IMR-90 (cell line): ENCODE measurements around the gene SLC25A34. TPM values are rescaled to one million over a fixed set of nuclear protein-coding genes. Genes with fewer than 3 reads are reported as not detected.

Experiments
- ATAC-seq: fragments of 200-7000 bp; cut with Tn5 transposase; 2 replicates; pipeline ENCODE4 v1.9.1; 2020; ENCODE audit warnings: low read depth, mild to moderate bottlenecking, moderate library complexity
- BruUV-seq: library from RNA; stranded (reverse); fragments of 400-500 nt; replicated peaks from 2 replicates; lab custom pipeline; 2021; lab: Mats Ljungman, UMichigan
- CTCF ChIA-PET: fragments of 300-600 bp; formaldehyde crosslinking; extraction: SDS; loops from one replicate; lab custom pipeline; 2021; ENCODE audit warnings: antibody characterized with exemption; lab: Yijun Ruan, JAX
- POLR2A ChIA-PET: fragments of 300-600 bp; sonication (Branson Sonifier 250); formaldehyde crosslinking; loops from one replicate; lab custom pipeline; 2022; ENCODE audit warnings: antibody characterized with exemption; ENCODE audit not compliant: unreplicated experiment; lab: Charles Lee
- DNase-seq: peaks from one replicate; pipeline ENCODE4 v3.0.0; 2013
- H2AFZ ChIP-seq: replicated peaks from 2 replicates; pipeline ENCODE3; 2013; ENCODE audit warnings: low read length, mild to moderate bottlenecking; ENCODE audit not compliant: poor library complexity
- H2AK5ac ChIP-seq: 2 replicates; pipeline ENCODE4 v1.6.1; 2013; ENCODE audit warnings: low read depth, low read length, inconsistent platforms
- H2AK9ac ChIP-seq: replicated peaks from 2 replicates; pipeline ENCODE3; 2013; ENCODE audit warnings: mild to moderate bottlenecking, low read depth, low read length, moderate library complexity; ENCODE audit not compliant: poor library complexity
- H2BK120ac ChIP-seq: 2 replicates; pipeline ENCODE4 v1.6.1; 2013; ENCODE audit warnings: low read depth, low read length, inconsistent platforms
- H2BK15ac ChIP-seq: 3 replicates; pipeline ENCODE4 v1.6.1; 2013; ENCODE audit warnings: low read depth, low read length, inconsistent platforms
- H2BK20ac ChIP-seq: 2 replicates; pipeline ENCODE4 v1.6.1; 2013; ENCODE audit warnings: low read depth, mild to moderate bottlenecking, inconsistent platforms, low read length, moderate library complexity
- H2BK5ac ChIP-seq: 2 replicates; pipeline ENCODE4 v1.6.1; 2013; ENCODE audit warnings: mild to moderate bottlenecking, low read depth, low read length, inconsistent platforms; ENCODE audit not compliant: poor library complexity, severe bottlenecking
- H3K14ac ChIP-seq: replicated peaks from 2 replicates; pipeline ENCODE4 v1.6.1; 2013; ENCODE audit warnings: low read depth, low read length, inconsistent platforms
- H3K18ac ChIP-seq: 2 replicates; pipeline ENCODE4 v1.6.1; 2013; ENCODE audit warnings: low read depth, low read length, control low read depth
- H3K23ac ChIP-seq: 2 replicates; pipeline ENCODE4 v1.6.1; 2013; ENCODE audit warnings: low read depth, low read length, inconsistent platforms
- H3K27ac ChIP-seq: 2 replicates; pipeline ENCODE4 v1.5.1; 2013; ENCODE audit warnings: mild to moderate bottlenecking, control low read depth, low read length; ENCODE audit not compliant: insufficient read depth
- H3K27me3 ChIP-seq: 2 replicates; pipeline ENCODE4 v1.6.1; 2013; ENCODE audit warnings: low read length; ENCODE audit not compliant: control insufficient read depth, insufficient read depth
- H3K36me3 ChIP-seq: 2 replicates; pipeline ENCODE4 v1.6.1; 2013; ENCODE audit warnings: low read length, mixed read lengths; ENCODE audit not compliant: control insufficient read depth, insufficient read depth
- H3K4ac ChIP-seq: 2 replicates; pipeline ENCODE4 v1.6.1; 2013; ENCODE audit warnings: low read depth, low read length, inconsistent platforms
- H3K4me1 ChIP-seq: 2 replicates; pipeline ENCODE4 v1.6.1; 2013; ENCODE audit warnings: low read length, mixed read lengths; ENCODE audit not compliant: control insufficient read depth, insufficient read depth
- H3K4me2 ChIP-seq: 2 replicates; pipeline ENCODE4 v1.6.1; 2013; ENCODE audit warnings: low read depth, mild to moderate bottlenecking, control low read depth, low read length, moderate library complexity
- H3K4me3 ChIP-seq: 2 replicates; pipeline ENCODE4 v1.5.1; 2013; ENCODE audit warnings: low read depth, mild to moderate bottlenecking, control low read depth, low read length, moderate library complexity; ENCODE audit not compliant: insufficient read depth
- H3K56ac ChIP-seq: 2 replicates; pipeline ENCODE4 v1.6.1; 2013; ENCODE audit warnings: low read length, inconsistent platforms; ENCODE audit not compliant: insufficient read depth; ENCODE audit errors: extremely low read depth
- H3K79me1 ChIP-seq, 2 experiments: 2 replicates each; pipeline ENCODE4 v1.6.1; 2013; ENCODE audit warnings: low read length in 2 of 2, inconsistent platforms in 1 of 2, low read depth in 1 of 2
- H3K9ac ChIP-seq: 2 replicates; pipeline ENCODE4 v1.6.1; 2013; ENCODE audit warnings: low read depth, low read length, control low read depth
- H3K9me1 ChIP-seq: 2 replicates; pipeline ENCODE4 v1.6.1; 2013; ENCODE audit warnings: low read length, inconsistent platforms; ENCODE audit not compliant: insufficient read depth
- H3K9me3 ChIP-seq: 2 replicates; pipeline ENCODE4 v1.6.1; 2013; ENCODE audit warnings: low read length; ENCODE audit not compliant: control insufficient read depth, insufficient read depth
- H4K20me1 ChIP-seq: 2 replicates; pipeline ENCODE4 v1.6.1; 2013; ENCODE audit warnings: low read length, inconsistent platforms; ENCODE audit not compliant: insufficient read depth
- H4K5ac ChIP-seq: 2 replicates; pipeline ENCODE4 v1.6.1; 2013; ENCODE audit warnings: mild to moderate bottlenecking, low read depth, low read length, control low read depth
- H4K8ac ChIP-seq, 2 experiments: 2 replicates each; pipeline ENCODE4 v1.6.1; 2013; ENCODE audit warnings: low read depth in 2 of 2, low read length in 2 of 2, control low read depth in 1 of 2, inconsistent platforms in 1 of 2
- H4K91ac ChIP-seq: 2 replicates; pipeline ENCODE4 v1.6.1; 2013; ENCODE audit warnings: low read depth, low read length, inconsistent platforms; ENCODE audit not compliant: insufficient read depth
- BHLHE40 ChIP-seq: fragments of 150-350 bp; IDR thresholded peaks from 2 replicates; pipeline ENCODE4 v1.6.1; 2016; ENCODE audit warnings: mild to moderate bottlenecking, low read depth, low read length
- CEBPB ChIP-seq: IDR thresholded peaks from 2 replicates; pipeline ENCODE4 v1.6.1; 2012; ENCODE audit warnings: low read depth, low read length, improper control_type of control experiment
- CHD1 ChIP-seq: IDR thresholded peaks from 2 replicates; pipeline ENCODE4 v1.6.1; 2012; ENCODE audit warnings: low read depth, low read length, improper control_type of control experiment
- ELK1 ChIP-seq: fragments of 150-350 bp; IDR thresholded peaks from 2 replicates; pipeline ENCODE4 v1.6.1; 2016; ENCODE audit warnings: low read depth, mild to moderate bottlenecking, low read length, moderate library complexity, borderline replicate concordance
- FOS ChIP-seq: fragments of 150-350 bp; IDR thresholded peaks from 2 replicates; pipeline ENCODE4 v1.6.1; 2016; ENCODE audit warnings: low read depth, low read length
- MAFK ChIP-seq: IDR thresholded peaks from 2 replicates; pipeline ENCODE4 v1.6.1; 2012; ENCODE audit warnings: low read depth, low read length, improper control_type of control experiment
- MAZ ChIP-seq: IDR thresholded peaks from 2 replicates; pipeline ENCODE4 v1.6.1; 2012; ENCODE audit warnings: low read depth, mild to moderate bottlenecking, low read length, improper control_type of control experiment, moderate library complexity, borderline replicate concordance
- MXI1 ChIP-seq: IDR thresholded peaks from 2 replicates; pipeline ENCODE4 v1.6.1; 2012; ENCODE audit warnings: low read depth, mild to moderate bottlenecking, low read length, moderate library complexity, borderline replicate concordance
- NFE2L2 ChIP-seq: fragments of 150-350 bp; IDR thresholded peaks from 2 replicates; pipeline ENCODE4 v1.6.1; 2016; ENCODE audit warnings: low read depth, mild to moderate bottlenecking, low read length
- POLR2A ChIP-seq: IDR thresholded peaks from 2 replicates; pipeline ENCODE4 v1.6.1; 2012; ENCODE audit warnings: mild to moderate bottlenecking, low read depth, low read length
- RAD21 ChIP-seq: IDR thresholded peaks from 2 replicates; pipeline ENCODE4 v1.6.1; 2012; ENCODE audit warnings: low read length, improper control_type of control experiment
- RCOR1 ChIP-seq: IDR thresholded peaks from 2 replicates; pipeline ENCODE4 v1.6.1; 2012; ENCODE audit warnings: mild to moderate bottlenecking, low read length, improper control_type of control experiment; ENCODE audit not compliant: insufficient replicate concordance
- RFX5 ChIP-seq: IDR thresholded peaks from 2 replicates; pipeline ENCODE4 v1.8.0; 2012; ENCODE audit warnings: low read depth, mild to moderate bottlenecking, low read length, moderate library complexity
- SMC3 ChIP-seq: fragments of 150-350 bp; IDR thresholded peaks from 2 replicates; pipeline ENCODE4 v1.6.1; 2016; ENCODE audit warnings: low read depth, mild to moderate bottlenecking, antibody characterized with exemption, low read length, moderate library complexity
- USF2 ChIP-seq: fragments of 150-350 bp; IDR thresholded peaks from 2 replicates; pipeline ENCODE4 v1.6.1; 2017; ENCODE audit warnings: mild to moderate bottlenecking, antibody characterized with exemption, low read length, low read depth
- whole genome bisulfite sequencing, 2 experiments: methylation state at CpG; one replicate each; pipeline versions ENCODE4 v1.1.5 to v1.1.7; 2013; ENCODE audit warnings: missing lambda C conversion rate in 2 of 2; ENCODE audit not compliant: insufficient read length in 1 of 2; ENCODE audit errors: extremely low coverage in 2 of 2; 5-methylcytosine and 5-hydroxymethylcytosine counted together
- dilution Hi-C: fragments of 300-500 bp; cut with HindIII; formaldehyde crosslinking; loops from one replicate; pipeline ENCODE4 v1.14.3; 2018; ENCODE audit warnings: low sequenced_read_pairs; ENCODE audit not compliant: unreplicated experiment
- in situ Hi-C: fragments of 300-500 bp; cut with MboI; formaldehyde crosslinking; loops from 3 replicates; pipeline ENCODE4 v1.14.3; 2019; ENCODE audit warnings: low sequenced_read_pairs, inconsistent platforms, mixed read lengths
- intact Hi-C: fragments of 100-400 bp; cut with micrococcal nuclease; formaldehyde crosslinking; loops from 2 replicates; pipeline ENCODE4 v1.10.0; 2022
- polyA plus RNA-seq, 3 experiments: library from polyadenylated mRNA; depleted of rRNA; stranded (reverse); fragments of >200 nt; gene quantifications; 2 replicates each; pipeline ENCODE4 v1.2.3, GENCODE V29; 2012; ENCODE audit warnings: low replicate concordance in 1 of 3
- total RNA-seq: library from RNA; depleted of rRNA; stranded (reverse); fragments of >200 nt; gene quantifications from 2 replicates; pipeline ENCODE4 v1.2.3, GENCODE V29; 2012
- TF ChIP-seq, protein P1 (sequence below): conservative IDR thresholded peaks from 2 replicates; pipeline ENCODE4 v1.5.1; 2012; ENCODE audit warnings: mild to moderate bottlenecking, low read depth, low read length, improper control_type of control experiment

Gene SLC25A34
- total and polyA plus RNA-seq, 2 of the 4 experiments (the other 2 are of a cell fraction), result under 0.01 to 0.72 TPM

DNA sequence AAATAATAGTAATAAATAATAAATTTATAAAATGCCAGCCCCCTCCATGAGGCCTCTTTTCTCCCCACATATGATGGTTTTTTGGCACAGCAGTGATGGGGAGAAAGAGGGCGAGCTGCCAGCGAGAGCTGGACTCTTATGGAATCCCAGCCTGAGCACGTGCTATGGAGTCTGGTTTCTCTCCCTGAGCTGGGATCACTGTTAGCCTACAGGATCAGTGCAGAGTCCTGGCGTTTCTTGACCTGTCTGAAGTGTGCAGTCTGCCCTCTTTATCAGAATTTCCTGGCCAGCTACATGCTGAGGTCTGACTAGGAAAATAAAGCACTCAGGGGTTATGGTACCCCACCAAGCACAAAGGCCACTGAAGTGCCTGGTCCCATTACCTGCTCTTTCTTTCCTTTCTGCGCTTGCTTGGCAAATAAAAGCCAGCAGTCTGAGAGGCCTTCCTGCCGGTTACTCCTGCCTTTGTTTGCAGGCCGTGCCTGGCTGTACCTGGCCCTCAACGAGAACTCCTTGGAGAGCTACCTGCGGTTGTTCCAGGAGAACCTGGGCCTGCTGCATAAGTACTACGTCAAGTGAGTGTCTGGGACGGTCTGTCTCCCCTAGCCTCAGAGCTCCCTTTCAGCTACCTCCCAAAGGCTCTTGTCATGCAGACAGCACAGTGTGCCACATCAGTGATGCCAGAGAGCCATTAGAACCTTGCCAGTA lies 18.5 kb upstream of the SLC25A34 start:
- no peak overlapping the region for H3K14ac ChIP-seq
- no peak overlapping the region for H2BK20ac ChIP-seq
- CTCF ChIA-PET, result no interaction called here
- no peak overlapping the region for H3K56ac ChIP-seq
- no peak overlapping the region for H2BK5ac ChIP-seq
- H2BK15ac ChIP-seq, result no peak overlapping the region
- H2AK9ac ChIP-seq, result no peak overlapping the region
- 66% methylated on average over 4 of the region's 11 CpGs; no CpG with 5 or more reads in 1 of the 2 experiments for WGBS, 2 experiments
- H3K23ac ChIP-seq, result no peak overlapping the region
- H4K91ac ChIP-seq, result no peak overlapping the region
- H4K5ac ChIP-seq, result no peak overlapping the region
- no peak overlapping the region for H3K9ac ChIP-seq
- no peak overlapping the region for H3K27ac ChIP-seq
- peaks cover 5% of the 10 kb centered on the region for H3K4me1 ChIP-seq
- POLR2A ChIA-PET, result interaction anchor here (0.5 kb wide), 1 partner anchor 43 kb away, joined by 5 read pairs; no protein-coding TSS in a partner anchor
- peaks cover 30% of the 10 kb centered on the region for H4K20me1 ChIP-seq
- no peak overlapping the region for H2AFZ ChIP-seq
- DNase-seq (no peak), ATAC-seq (no peak)
- TF ChIP-seq RAD21 (no peak), POLR2A (no peak), MAFK (no peak), MAZ (no peak), SMC3 (no peak), CHD1 (no peak), RCOR1 (no peak), FOS (no peak), BHLHE40 (no peak), RFX5 (no peak), USF2 (no peak), ELK1 (no peak), NFE2L2 (no peak), MXI1 (no peak), CEBPB (no peak)
- TF ChIP-seq, protein P1, sequence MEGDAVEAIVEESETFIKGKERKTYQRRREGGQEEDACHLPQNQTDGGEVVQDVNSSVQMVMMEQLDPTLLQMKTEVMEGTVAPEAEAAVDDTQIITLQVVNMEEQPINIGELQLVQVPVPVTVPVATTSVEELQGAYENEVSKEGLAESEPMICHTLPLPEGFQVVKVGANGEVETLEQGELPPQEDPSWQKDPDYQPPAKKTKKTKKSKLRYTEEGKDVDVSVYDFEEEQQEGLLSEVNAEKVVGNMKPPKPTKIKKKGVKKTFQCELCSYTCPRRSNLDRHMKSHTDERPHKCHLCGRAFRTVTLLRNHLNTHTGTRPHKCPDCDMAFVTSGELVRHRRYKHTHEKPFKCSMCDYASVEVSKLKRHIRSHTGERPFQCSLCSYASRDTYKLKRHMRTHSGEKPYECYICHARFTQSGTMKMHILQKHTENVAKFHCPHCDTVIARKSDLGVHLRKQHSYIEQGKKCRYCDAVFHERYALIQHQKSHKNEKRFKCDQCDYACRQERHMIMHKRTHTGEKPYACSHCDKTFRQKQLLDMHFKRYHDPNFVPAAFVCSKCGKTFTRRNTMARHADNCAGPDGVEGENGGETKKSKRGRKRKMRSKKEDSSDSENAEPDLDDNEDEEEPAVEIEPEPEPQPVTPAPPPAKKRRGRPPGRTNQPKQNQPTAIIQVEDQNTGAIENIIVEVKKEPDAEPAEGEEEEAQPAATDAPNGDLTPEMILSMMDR, result no peak
- H4K8ac ChIP-seq, result no peak overlapping the region
- dilution Hi-C loops (no loop called here), in situ Hi-C loops (no loop called here), intact Hi-C loops (no loop called here)
- no peaks in the 10 kb centered on the region for H3K9me3 ChIP-seq
- no peak overlapping the region for H3K4me2 ChIP-seq
- H3K4me3 ChIP-seq, result no peak overlapping the region
- no peaks in the 10 kb centered on the region for H3K27me3 ChIP-seq
- no TSS peak for BruUV-seq
- H3K36me3 ChIP-seq, result peaks cover 53% of the 10 kb centered on the region
- no peak overlapping the region for H2AK5ac ChIP-seq
- H3K4ac ChIP-seq, result no peak overlapping the region
- peaks cover 9% of the 10 kb centered on the region for H3K9me1 ChIP-seq
- no peak overlapping the region for H2BK120ac ChIP-seq
- peaks cover 31 to 51% of the 10 kb centered on the region in 2 experiments for H3K79me1 ChIP-seq
- H3K18ac ChIP-seq, result no peak overlapping the region
